Gastroesophageal sphincter (tissue), 3 donors: ENCODE data around the gene STARD3.

Experiments
- CTCF ChIP-seq, 4 experiments: fragments of 200-600 bp in 2 of 4; fragments of 450-650 bp in 2 of 4; sonication (generic) in 1 of 4; IDR thresholded peaks; one replicate each; pipeline ENCODE4 v1.5.1; 2017 to 2019; ENCODE audit warnings: antibody characterized with exemption in 4 of 4, mild to moderate bottlenecking in 2 of 4, moderate library complexity in 2 of 4
- EP300 ChIP-seq: sonication (generic); formaldehyde crosslinking; IDR thresholded peaks from one replicate; pipeline ENCODE4 v1.6.1; 2017; ENCODE audit warnings: antibody characterized with exemption, mild to moderate bottlenecking
- POLR2AphosphoS5 ChIP-seq: sonication (generic); formaldehyde crosslinking; IDR thresholded peaks from one replicate; pipeline ENCODE4 v1.6.1; 2017; ENCODE audit warnings: antibody characterized with exemption

- no peak for TF ChIP-seq POLR2AphosphoS5
- no peak for TF ChIP-seq CTCF (IDR thresholded peaks at IDR 0.05)
- TF ChIP-seq EP300, result no peak
These were observed 35.8 kb downstream of the STARD3 start for GRCh38 chr17:39672522-39673334.
